ENCODE data around the gene UPF2. TPM values are rescaled to one million over a fixed set of nuclear protein-coding genes. Genes with fewer than 3 reads are reported as not detected.

Gene UPF2
- total and polyA plus RNA-seq, 4 donors, result 7.4 to 36.4 (median 13.3) TPM

DNA sequence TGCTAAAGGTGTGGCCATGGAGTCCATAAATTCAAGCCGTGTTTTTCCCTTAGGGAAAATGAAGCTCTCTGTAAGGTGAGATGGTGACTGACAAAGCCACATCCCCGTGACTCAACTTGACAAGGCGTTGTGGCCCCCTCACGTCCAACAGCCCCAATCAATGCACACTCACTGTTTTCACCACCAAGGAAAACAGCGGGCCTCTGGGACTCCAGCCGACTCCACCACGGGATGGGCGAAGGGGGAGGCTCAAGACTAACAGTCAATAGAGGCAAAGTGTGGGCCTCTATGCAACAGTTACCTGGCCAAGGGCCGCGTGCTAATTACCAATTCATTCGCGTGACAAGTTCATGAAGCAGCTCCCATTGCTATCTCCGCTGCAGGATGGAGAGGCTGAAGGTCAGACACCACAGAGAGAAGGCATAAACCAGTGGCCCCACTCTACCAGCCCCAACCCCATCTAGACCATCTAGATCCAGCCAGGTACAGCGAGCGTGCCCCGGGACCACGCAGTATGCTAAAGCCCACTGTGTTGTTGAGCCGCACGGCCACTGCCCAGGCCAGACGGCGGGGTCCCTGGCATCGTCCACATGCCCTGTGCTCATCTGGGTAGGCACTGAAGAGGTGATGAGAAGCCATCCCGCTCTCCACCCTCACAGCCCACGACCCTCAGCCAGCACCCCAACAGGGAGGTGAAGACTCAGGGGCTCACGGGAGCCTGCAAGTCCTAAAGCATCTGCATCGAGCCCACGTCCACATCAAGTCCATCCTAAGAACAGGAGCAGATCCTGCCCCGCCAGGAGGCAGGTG is 143.3 kb downstream of the UPF2 start:
- Histone ChIP-seq H3K36me3 (ENCODE audit: control insufficient read depth in 4 of 4, insufficient read depth in 4 of 4, low read length in 4 of 4) (no peaks in the 10 kb centered on the region), H3K4me3 (no peak overlapping the region), H3K9me3 (ENCODE audit: control insufficient read depth in 4 of 4, insufficient read depth in 3 of 4, low read length in 3 of 4) (peaks cover 0 to 2% (median 0%) of the 10 kb centered on the region in 4 donors), H3K9ac (ENCODE audit: insufficient read depth in 1 of 2, low read length in 2 of 2) (no peak overlapping the region), H3K27me3 (ENCODE audit: control insufficient read depth in 3 of 3, insufficient read depth in 3 of 3, low read length in 2 of 3) (no peaks in the 10 kb centered on the region), H3K4me1 (ENCODE audit: control insufficient read depth in 5 of 5, insufficient read depth in 5 of 5, low read length in 5 of 5) (peaks cover 0 to 9% (median 4%) of the 10 kb centered on the region in 5 donors), H3K27ac (ENCODE audit: low read depth in 1 of 2, low read length in 1 of 2) (peak overlapping the region in 1 of 2 donors; percentile 69)
- ATAC-seq (ENCODE audit: insufficient read depth, low FRiP score) (no peak), DNase-seq (no peak)
- 93% methylated on average over 28 of the region's 28 CpGs for WGBS, 2 donors
- TF ChIP-seq, protein P1, sequence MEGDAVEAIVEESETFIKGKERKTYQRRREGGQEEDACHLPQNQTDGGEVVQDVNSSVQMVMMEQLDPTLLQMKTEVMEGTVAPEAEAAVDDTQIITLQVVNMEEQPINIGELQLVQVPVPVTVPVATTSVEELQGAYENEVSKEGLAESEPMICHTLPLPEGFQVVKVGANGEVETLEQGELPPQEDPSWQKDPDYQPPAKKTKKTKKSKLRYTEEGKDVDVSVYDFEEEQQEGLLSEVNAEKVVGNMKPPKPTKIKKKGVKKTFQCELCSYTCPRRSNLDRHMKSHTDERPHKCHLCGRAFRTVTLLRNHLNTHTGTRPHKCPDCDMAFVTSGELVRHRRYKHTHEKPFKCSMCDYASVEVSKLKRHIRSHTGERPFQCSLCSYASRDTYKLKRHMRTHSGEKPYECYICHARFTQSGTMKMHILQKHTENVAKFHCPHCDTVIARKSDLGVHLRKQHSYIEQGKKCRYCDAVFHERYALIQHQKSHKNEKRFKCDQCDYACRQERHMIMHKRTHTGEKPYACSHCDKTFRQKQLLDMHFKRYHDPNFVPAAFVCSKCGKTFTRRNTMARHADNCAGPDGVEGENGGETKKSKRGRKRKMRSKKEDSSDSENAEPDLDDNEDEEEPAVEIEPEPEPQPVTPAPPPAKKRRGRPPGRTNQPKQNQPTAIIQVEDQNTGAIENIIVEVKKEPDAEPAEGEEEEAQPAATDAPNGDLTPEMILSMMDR (IDR thresholded peaks at IDR 0.05; ENCODE audit: control extremely low read depth, extremely low read depth), result no peak

DNA sequence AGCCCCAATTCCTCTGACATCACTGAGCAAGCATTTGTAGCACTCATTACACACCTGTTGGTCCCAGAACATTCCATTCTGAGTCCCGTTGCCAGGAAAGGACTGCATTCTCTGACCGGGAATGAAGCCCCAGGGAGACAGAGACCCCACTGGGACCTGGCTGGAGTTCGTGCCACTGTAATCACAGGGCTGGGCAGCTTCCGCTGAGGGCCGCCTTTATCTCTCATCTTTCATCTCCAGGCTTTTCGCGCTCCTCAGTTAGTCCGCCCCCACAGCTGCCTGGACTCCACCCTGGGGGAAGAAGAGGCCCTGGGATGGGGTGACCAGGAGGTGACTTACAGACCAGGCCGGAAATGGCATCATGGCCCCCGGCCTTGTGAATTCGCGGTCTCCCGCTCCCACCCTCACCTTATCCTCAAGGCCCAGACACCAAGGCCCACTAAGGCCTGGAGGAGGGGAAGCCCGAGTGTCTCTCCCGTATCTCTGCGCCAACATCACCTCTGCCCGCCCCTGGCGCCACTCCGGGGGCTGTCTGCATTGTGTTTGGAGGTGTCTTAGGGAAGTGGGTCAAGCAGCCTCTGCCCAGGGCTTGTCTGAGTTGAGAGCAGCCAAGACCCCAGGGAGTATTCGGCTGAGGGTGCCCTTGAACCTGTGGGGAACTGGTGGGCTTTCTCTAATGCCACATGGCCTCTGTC is 144.1 kb downstream of the UPF2 start:
- H3K9me3 ChIP-seq (ENCODE audit: control insufficient read depth in 4 of 4, insufficient read depth in 3 of 4, low read length in 3 of 4), result peaks cover 0 to 2% (median 0%) of the 10 kb centered on the region in 4 donors
- ATAC-seq (ENCODE audit: insufficient read depth, low FRiP score) (peak; percentile 69), DNase-seq (peak; percentile 47 to 79 (median 73))
- peaks cover 0 to 9% (median 4%) of the 10 kb centered on the region in 5 donors for H3K4me1 ChIP-seq (ENCODE audit: control insufficient read depth in 5 of 5, insufficient read depth in 5 of 5, low read length in 5 of 5)
- H3K27me3 ChIP-seq (ENCODE audit: control insufficient read depth in 3 of 3, insufficient read depth in 3 of 3, low read length in 2 of 3), result no peaks in the 10 kb centered on the region
- WGBS, 2 donors, result 72 to 91% methylated on average over 20 of the region's 20 CpGs
- H3K36me3 ChIP-seq (ENCODE audit: control insufficient read depth in 4 of 4, insufficient read depth in 4 of 4, low read length in 4 of 4), result no peaks in the 10 kb centered on the region
- TF ChIP-seq, protein P1 (IDR thresholded peaks at IDR 0.05; ENCODE audit: control extremely low read depth, extremely low read depth), result no peak
- H3K9ac ChIP-seq (ENCODE audit: insufficient read depth in 1 of 2, low read length in 2 of 2), result no peak overlapping the region
- H3K27ac ChIP-seq (ENCODE audit: low read depth in 1 of 2, low read length in 1 of 2), result peak overlapping the region in 1 of 2 donors; percentile 69
- H3K4me3 ChIP-seq, result no peak overlapping the region

DNA sequence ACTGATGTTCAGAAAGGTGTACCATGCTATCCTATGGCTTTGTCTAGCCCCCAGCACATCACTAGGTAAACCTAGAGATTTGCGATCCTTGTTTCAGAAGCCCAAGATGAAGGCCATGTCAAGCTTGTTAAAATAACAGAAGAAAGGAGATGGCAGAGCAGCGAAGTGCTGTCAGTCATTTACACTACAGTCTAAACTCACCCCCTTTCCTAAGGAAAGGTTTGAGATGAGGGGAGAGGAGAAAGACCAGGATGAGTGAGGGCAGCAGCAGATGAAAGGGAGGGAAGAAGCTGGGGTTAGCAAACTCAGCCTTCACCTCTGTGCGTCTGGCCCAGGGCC is 144.6 kb downstream of the UPF2 start:
- peaks cover 0 to 9% (median 4%) of the 10 kb centered on the region in 5 donors for H3K4me1 ChIP-seq (ENCODE audit: control insufficient read depth in 5 of 5, insufficient read depth in 5 of 5, low read length in 5 of 5)
- H3K27me3 ChIP-seq (ENCODE audit: control insufficient read depth in 3 of 3, insufficient read depth in 3 of 3, low read length in 2 of 3), result no peaks in the 10 kb centered on the region
- no peak overlapping the region for H3K4me3 ChIP-seq
- TF ChIP-seq, protein P1 (IDR thresholded peaks at IDR 0.05; ENCODE audit: control extremely low read depth, extremely low read depth), result no peak
- peaks cover 0 to 2% (median 0%) of the 10 kb centered on the region in 4 donors for H3K9me3 ChIP-seq (ENCODE audit: control insufficient read depth in 4 of 4, insufficient read depth in 3 of 4, low read length in 3 of 4)
- WGBS, 2 donors, result 83 to 87% methylated on average over 3 of the region's 3 CpGs
- H3K27ac ChIP-seq (ENCODE audit: low read depth in 1 of 2, low read length in 1 of 2), result peak overlapping the region in 1 of 2 donors; percentile 69
- H3K9ac ChIP-seq (ENCODE audit: insufficient read depth in 1 of 2, low read length in 2 of 2), result no peak overlapping the region
- DNase-seq, result no peak
- ATAC-seq (ENCODE audit: insufficient read depth, low FRiP score), result no peak
- H3K36me3 ChIP-seq (ENCODE audit: control insufficient read depth in 4 of 4, insufficient read depth in 4 of 4, low read length in 4 of 4), result no peaks in the 10 kb centered on the region

Measured in lung (tissue), 12 donors.